Keratinocyte (primary cell): ENCODE measurements around the gene ELP4. TPM values are rescaled to one million over a fixed set of nuclear protein-coding genes. Genes with fewer than 3 reads are reported as not detected.

Experiments used
- DNase-seq: peaks from one replicate; pipeline ENCODE4 v3.0.0-alpha.2; 2011; ENCODE audit warnings: low read depth, missing footprints, low spot score
- FAIRE-seq: peaks from 2 replicates; lab custom pipeline; 2011; peaks lifted over from hg19 to GRCh38; lab: Jason Lieb, UNC
- H2AFZ ChIP-seq: 2 replicates; pipeline ENCODE4 v1.6.0; 2012; ENCODE audit warnings: low read length, control low read depth, inconsistent platforms; ENCODE audit not compliant: control insufficient read depth
- H3K27ac ChIP-seq: 2 replicates; pipeline ENCODE4 v1.5.1; 2011; ENCODE audit warnings: low read length; ENCODE audit not compliant: control insufficient read depth, insufficient read depth
- H3K27me3 ChIP-seq: 3 replicates; pipeline ENCODE4 v1.6.0; 2011; ENCODE audit warnings: low read length; ENCODE audit not compliant: control insufficient read depth, insufficient read depth; ENCODE audit errors: extremely low read depth
- H3K36me3 ChIP-seq, 2 experiments: 2 replicates in 1 of 2; 3 replicates in 1 of 2; pipeline ENCODE4 v1.5.1; 2011; ENCODE audit warnings: low read length in 2 of 2, mild to moderate bottlenecking in 1 of 2; ENCODE audit not compliant: control insufficient read depth in 2 of 2, insufficient read depth in 2 of 2; ENCODE audit errors: extremely low read depth in 1 of 2
- H3K4me1 ChIP-seq: 3 replicates; pipeline ENCODE4 v1.5.1; 2011; ENCODE audit warnings: low read length; ENCODE audit not compliant: control insufficient read depth, insufficient read depth; ENCODE audit errors: extremely low read depth
- H3K4me2 ChIP-seq: 3 replicates; pipeline ENCODE4 v1.6.0; 2011; ENCODE audit warnings: low read depth, low read length; ENCODE audit not compliant: control insufficient read depth, insufficient read depth; ENCODE audit errors: extremely low read depth
- H3K4me3 ChIP-seq, 3 experiments: fragments of 200-600 bp in 1 of 3; sonication (generic) in 1 of 3; 2 replicates in 2 of 3; 3 replicates in 1 of 3; pipeline ENCODE4 v1.5.1; 2011 to 2016; ENCODE audit warnings: low read length in 3 of 3, mild to moderate bottlenecking in 3 of 3, control low read depth in 2 of 3, inconsistent platforms in 1 of 3, low read depth in 1 of 3, mixed read lengths in 1 of 3, mixed run types in 1 of 3, moderate library complexity in 1 of 3; ENCODE audit not compliant: control insufficient read depth in 2 of 3, insufficient read depth in 2 of 3; ENCODE audit errors: extremely low read depth in 1 of 3
- H3K79me2 ChIP-seq: 2 replicates; pipeline ENCODE4 v1.6.0; 2012; ENCODE audit warnings: low read length; ENCODE audit not compliant: control insufficient read depth, insufficient read depth
- H3K9ac ChIP-seq: 3 replicates; pipeline ENCODE4 v1.6.0; 2011; ENCODE audit warnings: low read length; ENCODE audit not compliant: control insufficient read depth, insufficient read depth; ENCODE audit errors: extremely low read depth
- H3K9me1 ChIP-seq: 3 replicates; pipeline ENCODE4 v1.6.0; 2011; ENCODE audit warnings: low read length; ENCODE audit not compliant: control insufficient read depth, insufficient read depth; ENCODE audit errors: extremely low read depth
- H3K9me3 ChIP-seq: 2 replicates; pipeline ENCODE4 v1.5.1; 2012; ENCODE audit warnings: low read depth, low read length; ENCODE audit not compliant: control insufficient read depth
- H4K20me1 ChIP-seq: 3 replicates; pipeline ENCODE4 v1.6.0; 2011; ENCODE audit warnings: low read length; ENCODE audit not compliant: control insufficient read depth, insufficient read depth; ENCODE audit errors: extremely low read depth
- EZH2 ChIP-seq: IDR thresholded peaks from one replicate; pipeline ENCODE4 v1.6.1; 2012; ENCODE audit warnings: inconsistent platforms, mild to moderate bottlenecking, low read length, moderate library complexity
- dilution Hi-C: fragments of 300-500 bp; cut with MboI; formaldehyde crosslinking; loops from one replicate; pipeline ENCODE4 v1.7.0; 2020; ENCODE audit warnings: low sequenced_read_pairs; ENCODE audit not compliant: extremely low pct_ligation_motif_present
- polyA plus RNA-seq, 5 experiments: library from polyadenylated mRNA; depleted of rRNA in 3 of 5; stranded (reverse) in 3 of 5; stranded (forward) in 1 of 5; unstranded in 1 of 5; fragments of >200 nt; gene quantifications; 1 replicate in 1 of 5; 2 replicates in 3 of 5; 3 replicates in 1 of 5; pipeline versions ENCODE4 v1.2.1 to v1.2.3, GENCODE V29; 2011 to 2012; ENCODE audit warnings: missing spikeins in 2 of 5, low read depth in 1 of 5, low replicate concordance in 1 of 5
- TF ChIP-seq, protein P1 (sequence below), 3 experiments: IDR thresholded peaks in 1 of 3; conservative IDR thresholded peaks in 1 of 3; optimal IDR thresholded peaks in 1 of 3; 2 replicates in 2 of 3; 3 replicates in 1 of 3; pipeline versions ENCODE3 to v1.5.1; 2011; ENCODE audit warnings: low read length in 3 of 3, mild to moderate bottlenecking in 3 of 3, moderate library complexity in 2 of 3, control low read depth in 1 of 3, inconsistent platforms in 1 of 3; ENCODE audit not compliant: insufficient read depth in 2 of 3; ENCODE audit errors: extremely low read depth in 1 of 3

ELP4 gene
- polyA plus RNA-seq, 1 donor (not counting 4 experiments of a cell fraction or from before 2014, with no cell fraction given), result 29.6 TPM

DNA sequence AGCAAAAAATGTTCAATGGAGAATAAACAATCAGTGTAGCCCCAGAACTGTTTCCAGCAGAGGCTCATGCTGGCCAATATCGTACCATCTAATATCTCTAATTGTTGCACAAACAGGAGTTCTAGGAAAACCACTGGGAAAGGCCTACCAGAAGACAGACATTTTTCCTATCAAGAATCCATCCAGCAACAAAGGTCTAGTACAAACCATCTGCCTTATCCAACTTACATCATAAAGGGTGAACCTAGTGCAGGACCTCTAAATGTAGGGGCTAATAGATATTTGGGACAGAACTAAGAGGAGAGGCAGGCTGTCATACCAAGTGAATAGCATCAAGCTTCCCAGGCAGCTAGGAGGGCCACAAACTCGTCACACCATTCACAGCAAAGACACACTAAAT is 282.9 kb downstream of the ELP4 start:
- peaks cover 16% of the 10 kb centered on the region for H3K27me3 ChIP-seq
- dilution Hi-C loops, result no loop called here
- H2AFZ ChIP-seq, result no peak overlapping the region
- H3K4me1 ChIP-seq, result no peaks in the 10 kb centered on the region
- H3K4me3 ChIP-seq, result no peak overlapping the region
- H3K4me2 ChIP-seq, result no peak overlapping the region
- H3K36me3 ChIP-seq, result no peaks in the 10 kb centered on the region
- H4K20me1 ChIP-seq, result no peaks in the 10 kb centered on the region
- no peak for DNase-seq
- no peak overlapping the region for H3K27ac ChIP-seq
- H3K79me2 ChIP-seq, result no peaks in the 10 kb centered on the region
- no peaks in the 10 kb centered on the region for H3K9me1 ChIP-seq
- no peaks in the 10 kb centered on the region for H3K9me3 ChIP-seq
- no peak overlapping the region for H3K9ac ChIP-seq
- no peak for TF ChIP-seq EZH2
- TF ChIP-seq, protein P1, sequence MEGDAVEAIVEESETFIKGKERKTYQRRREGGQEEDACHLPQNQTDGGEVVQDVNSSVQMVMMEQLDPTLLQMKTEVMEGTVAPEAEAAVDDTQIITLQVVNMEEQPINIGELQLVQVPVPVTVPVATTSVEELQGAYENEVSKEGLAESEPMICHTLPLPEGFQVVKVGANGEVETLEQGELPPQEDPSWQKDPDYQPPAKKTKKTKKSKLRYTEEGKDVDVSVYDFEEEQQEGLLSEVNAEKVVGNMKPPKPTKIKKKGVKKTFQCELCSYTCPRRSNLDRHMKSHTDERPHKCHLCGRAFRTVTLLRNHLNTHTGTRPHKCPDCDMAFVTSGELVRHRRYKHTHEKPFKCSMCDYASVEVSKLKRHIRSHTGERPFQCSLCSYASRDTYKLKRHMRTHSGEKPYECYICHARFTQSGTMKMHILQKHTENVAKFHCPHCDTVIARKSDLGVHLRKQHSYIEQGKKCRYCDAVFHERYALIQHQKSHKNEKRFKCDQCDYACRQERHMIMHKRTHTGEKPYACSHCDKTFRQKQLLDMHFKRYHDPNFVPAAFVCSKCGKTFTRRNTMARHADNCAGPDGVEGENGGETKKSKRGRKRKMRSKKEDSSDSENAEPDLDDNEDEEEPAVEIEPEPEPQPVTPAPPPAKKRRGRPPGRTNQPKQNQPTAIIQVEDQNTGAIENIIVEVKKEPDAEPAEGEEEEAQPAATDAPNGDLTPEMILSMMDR (optimal IDR thresholded peaks at IDR 0.05 in 1 of 3, IDR thresholded peaks at IDR 0.05 in 1 of 3, conservative IDR thresholded peaks at IDR 0.05 in 1 of 3; ENCODE audit: extremely low read depth in 1 of 3, insufficient read depth in 2 of 3, low read length in 3 of 3), result no peak
- no peak for FAIRE-seq

DNA sequence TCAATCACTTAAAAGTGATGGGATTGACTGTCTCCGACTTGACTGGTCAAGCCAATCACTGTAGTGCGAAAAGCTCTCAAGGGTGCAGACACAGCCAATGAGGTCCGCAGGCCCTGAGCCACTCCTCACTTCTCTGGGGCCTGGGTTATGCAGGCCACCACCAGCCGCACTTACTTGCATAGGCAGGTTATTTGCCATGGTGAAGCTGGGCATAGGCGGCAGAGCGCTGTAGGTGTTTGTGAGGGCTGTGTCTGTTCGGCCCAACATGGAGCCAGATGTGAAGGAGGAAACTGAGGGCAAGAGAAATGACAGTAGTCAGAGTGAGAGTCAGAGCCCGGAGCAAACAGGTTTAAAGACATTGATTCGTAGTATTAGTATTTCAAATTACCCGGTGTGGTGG is 283.7 kb downstream of the ELP4 start:
- dilution Hi-C loops, result no loop called here
- H3K9me1 ChIP-seq, result no peaks in the 10 kb centered on the region
- peaks cover under 1% of the 10 kb centered on the region for H3K4me1 ChIP-seq
- no peak overlapping the region for H2AFZ ChIP-seq
- H3K79me2 ChIP-seq, result no peaks in the 10 kb centered on the region
- H3K9me3 ChIP-seq, result no peaks in the 10 kb centered on the region
- H4K20me1 ChIP-seq, result no peaks in the 10 kb centered on the region
- no peak overlapping the region for H3K9ac ChIP-seq
- TF ChIP-seq EZH2, result no peak
- TF ChIP-seq, protein P1 (optimal IDR thresholded peaks at IDR 0.05 in 1 of 3, IDR thresholded peaks at IDR 0.05 in 1 of 3, conservative IDR thresholded peaks at IDR 0.05 in 1 of 3; ENCODE audit: extremely low read depth in 1 of 3, insufficient read depth in 2 of 3, low read length in 3 of 3), result no peak
- H3K27me3 ChIP-seq, result peaks cover 24% of the 10 kb centered on the region
- no peak for DNase-seq
- no peaks in the 10 kb centered on the region for H3K36me3 ChIP-seq
- FAIRE-seq, result no peak
- no peak overlapping the region for H3K4me3 ChIP-seq
- H3K27ac ChIP-seq, result no peak overlapping the region
- no peak overlapping the region for H3K4me2 ChIP-seq
